Measurements from ENCODE around the gene NCBP2L. TPM values are rescaled to one million over a fixed set of nuclear protein-coding genes. Genes with fewer than 3 reads are reported as not detected.

NCBP2L gene
- total and polyA plus RNA-seq, 2 donors (not counting 1 experiment from before 2014, with no cell fraction given) = not detected

GRCh38 chrX:107769581-107770317 is 7.8 kb upstream of the NCBP2L start:
- Histone ChIP-seq H3K4me2 (ENCODE audit: extremely low read depth, insufficient read depth, low read length) (no peak overlapping the region), H3K27me3 (ENCODE audit: control insufficient read depth, insufficient read depth, low read length) (peaks cover 9% of the 10 kb centered on the region), H4K20me1 (ENCODE audit: control insufficient read depth, extremely low read depth, insufficient read depth, low read length) (no peaks in the 10 kb centered on the region), H3K4me3 (replicated peaks in 1 of 4; ENCODE audit: control extremely low read depth in 1 of 4, insufficient read depth in 1 of 4, low read depth in 3 of 4, low read length in 4 of 4) (no peak overlapping the region), H3K36me3 (ENCODE audit: control insufficient read depth, insufficient read depth, low read length) (no peaks in the 10 kb centered on the region), H3K27ac (ENCODE audit: insufficient read depth, low read length) (no peak overlapping the region), H3K9ac (ENCODE audit: insufficient read depth, low read length) (no peak overlapping the region), H2AFZ (ENCODE audit: low read length) (no peak overlapping the region), H3K79me2 (ENCODE audit: control insufficient read depth, insufficient read depth, low read length) (no peaks in the 10 kb centered on the region), H3K4me1 (ENCODE audit: control insufficient read depth, extremely low read depth, insufficient read depth, low read length) (no peaks in the 10 kb centered on the region), H3K9me3 (ENCODE audit: control insufficient read depth, insufficient read depth, low read depth, low read length) (no peaks in the 10 kb centered on the region)
- TF ChIP-seq CTCF (conservative IDR thresholded peaks at IDR 0.05 in 1 of 2, IDR thresholded peaks at IDR 0.05 in 1 of 2; ENCODE audit: low read depth in 1 of 2, low read length in 2 of 2) = no peak
- TF ChIP-seq EZH2 (IDR thresholded peaks at IDR 0.05; ENCODE audit: low read length, missing control alignments) = no peak
- DNase-seq (ENCODE audit: low read depth in 2 of 2) = no peak

DNA sequence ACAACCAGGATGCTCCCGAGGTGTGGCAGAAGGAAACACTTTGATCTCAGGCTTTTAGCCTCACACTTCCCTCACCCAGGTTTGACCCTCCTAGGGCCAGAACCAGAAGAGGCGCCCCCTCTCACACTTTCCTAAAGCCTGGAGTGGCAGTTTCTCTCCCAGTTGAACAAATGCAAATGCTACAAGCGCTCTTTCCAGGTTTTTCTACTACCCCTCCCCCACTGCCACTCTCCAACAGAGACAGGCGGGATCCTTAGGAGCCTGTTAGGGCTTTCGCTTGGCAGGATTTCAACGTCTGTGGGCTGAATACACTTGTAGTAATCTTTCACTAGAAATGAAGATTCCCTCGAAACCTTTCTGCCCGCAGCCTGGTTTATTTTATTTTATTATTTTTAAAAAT is 4.3 kb upstream of the NCBP2L start:
- Histone ChIP-seq H3K79me2 (ENCODE audit: control insufficient read depth, insufficient read depth, low read length) (no peaks in the 10 kb centered on the region), H3K9ac (ENCODE audit: insufficient read depth, low read length) (no peak overlapping the region), H3K4me3 (replicated peaks in 1 of 4; ENCODE audit: control extremely low read depth in 1 of 4, insufficient read depth in 1 of 4, low read depth in 3 of 4, low read length in 4 of 4) (peak overlapping the region in 1 of 4 experiments; percentile 59), H3K4me1 (ENCODE audit: control insufficient read depth, extremely low read depth, insufficient read depth, low read length) (peaks cover 3% of the 10 kb centered on the region), H3K9me3 (ENCODE audit: control insufficient read depth, insufficient read depth, low read depth, low read length) (no peaks in the 10 kb centered on the region), H2AFZ (ENCODE audit: low read length) (no peak overlapping the region), H3K27me3 (ENCODE audit: control insufficient read depth, insufficient read depth, low read length) (peaks cover 13% of the 10 kb centered on the region), H4K20me1 (ENCODE audit: control insufficient read depth, extremely low read depth, insufficient read depth, low read length) (no peaks in the 10 kb centered on the region), H3K36me3 (ENCODE audit: control insufficient read depth, insufficient read depth, low read length) (no peaks in the 10 kb centered on the region), H3K27ac (ENCODE audit: insufficient read depth, low read length) (no peak overlapping the region), H3K4me2 (ENCODE audit: extremely low read depth, insufficient read depth, low read length) (no peak overlapping the region)
- TF ChIP-seq CTCF (conservative IDR thresholded peaks at IDR 0.05 in 1 of 2, IDR thresholded peaks at IDR 0.05 in 1 of 2; ENCODE audit: low read depth in 1 of 2, low read length in 2 of 2) (no peak), EZH2 (IDR thresholded peaks at IDR 0.05; ENCODE audit: low read length, missing control alignments) (no peak)
- DNase-seq (ENCODE audit: low read depth in 2 of 2) = no peak

DNA sequence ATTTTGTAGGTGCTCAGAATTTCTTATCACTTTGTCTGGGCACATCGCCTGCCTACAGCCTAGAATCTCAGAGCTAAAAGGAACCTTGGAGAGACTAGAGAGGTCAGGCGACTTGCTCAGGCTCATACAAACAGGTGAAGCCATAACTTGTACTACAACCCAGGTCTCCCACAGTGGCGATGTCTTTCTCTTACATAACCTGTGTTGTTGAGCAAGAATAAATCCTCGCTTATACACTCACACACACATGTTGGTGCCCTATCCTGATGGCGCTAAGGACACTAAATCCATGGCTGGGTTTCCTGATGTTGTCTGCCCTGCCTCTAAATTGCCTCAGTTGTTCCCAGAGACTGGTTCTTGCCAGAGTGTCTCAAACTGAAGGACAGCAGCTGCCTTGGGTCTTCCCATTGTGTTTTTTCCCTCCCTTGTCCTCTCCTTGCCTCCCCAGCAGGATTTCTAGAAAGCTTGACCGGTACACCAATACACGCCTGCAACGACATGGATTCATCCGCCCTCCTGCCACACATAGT is 3.6 kb upstream of the NCBP2L start:
- TF ChIP-seq EZH2 (IDR thresholded peaks at IDR 0.05; ENCODE audit: low read length, missing control alignments) = no peak
- TF ChIP-seq CTCF (conservative IDR thresholded peaks at IDR 0.05 in 1 of 2, IDR thresholded peaks at IDR 0.05 in 1 of 2; ENCODE audit: low read depth in 1 of 2, low read length in 2 of 2) = no peak
- H3K79me2 ChIP-seq (ENCODE audit: control insufficient read depth, insufficient read depth, low read length) = no peaks in the 10 kb centered on the region

More for the DNA sequence above, 3.6 kb upstream of the NCBP2L start:
- peaks cover 13% of the 10 kb centered on the region for H3K27me3 ChIP-seq (ENCODE audit: control insufficient read depth, insufficient read depth, low read length)
- no peaks in the 10 kb centered on the region for H3K36me3 ChIP-seq (ENCODE audit: control insufficient read depth, insufficient read depth, low read length)
- H2AFZ ChIP-seq (ENCODE audit: low read length) = no peak overlapping the region
- no peaks in the 10 kb centered on the region for H4K20me1 ChIP-seq (ENCODE audit: control insufficient read depth, extremely low read depth, insufficient read depth, low read length)
- no peak overlapping the region for H3K9ac ChIP-seq (ENCODE audit: insufficient read depth, low read length)
- H3K9me3 ChIP-seq (ENCODE audit: control insufficient read depth, insufficient read depth, low read depth, low read length) = no peaks in the 10 kb centered on the region
- H3K27ac ChIP-seq (ENCODE audit: insufficient read depth, low read length) = no peak overlapping the region
- no peak for DNase-seq (ENCODE audit: low read depth in 2 of 2)
- H3K4me2 ChIP-seq (ENCODE audit: extremely low read depth, insufficient read depth, low read length) = no peak overlapping the region
- H3K4me1 ChIP-seq (ENCODE audit: control insufficient read depth, extremely low read depth, insufficient read depth, low read length) = peaks cover 3% of the 10 kb centered on the region
- peak overlapping the region in 1 of 4 experiments; percentile 59 for H3K4me3 ChIP-seq (replicated peaks in 1 of 4; ENCODE audit: control extremely low read depth in 1 of 4, insufficient read depth in 1 of 4, low read depth in 3 of 4, low read length in 4 of 4)
